ENCODE results near the gene ESPN.
"Not testable (repeated sequence)": the region's sequence is repeated elsewhere in the genome, so short reads cannot be mapped to it uniquely, and the experiment has no call there.

Gene ESPN

GRCh38 chr1:6424619-6425593, at the start of gene ESPN:
Gene ESPN (plus strand): TSS chr1:6424776. CDS start chr1:6424956, 180 bp downstream.
- DNase-seq: peak; percentile 14 to 37 (median 20)

- no peak for DNase-seq
Measured at GRCh38 chr1:6378096-6378746, 46.4 kb upstream of the ESPN start.

DNA sequence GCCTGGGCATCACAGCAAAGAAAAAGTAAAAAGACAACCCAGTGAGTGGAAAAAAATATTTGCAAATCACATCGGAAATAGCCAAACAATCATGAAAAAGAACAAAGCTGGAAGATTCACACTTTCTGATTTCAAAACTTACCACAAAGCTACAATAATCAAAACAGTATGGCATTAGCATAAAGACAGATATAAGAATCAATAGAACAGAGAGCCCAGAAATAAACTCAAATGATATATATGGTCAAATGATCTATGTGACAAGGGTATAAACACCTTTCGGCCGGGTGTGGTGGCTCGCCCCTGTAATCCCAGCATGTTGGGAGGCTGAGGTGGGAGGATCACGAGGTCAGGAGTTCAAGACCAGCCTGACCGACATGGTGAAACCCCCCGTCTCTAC, 44.5 kb upstream of the ESPN start:
- no peak for DNase-seq

GRCh38 chr1:6384135-6384534, 40.4 kb upstream of the ESPN start:
- no peak for DNase-seq

- DNase-seq: peak in 2 of 3 experiments; percentile 49 to 68
Measured at GRCh38 chr1:6384962-6385361, 39.6 kb upstream of the ESPN start.

DNA sequence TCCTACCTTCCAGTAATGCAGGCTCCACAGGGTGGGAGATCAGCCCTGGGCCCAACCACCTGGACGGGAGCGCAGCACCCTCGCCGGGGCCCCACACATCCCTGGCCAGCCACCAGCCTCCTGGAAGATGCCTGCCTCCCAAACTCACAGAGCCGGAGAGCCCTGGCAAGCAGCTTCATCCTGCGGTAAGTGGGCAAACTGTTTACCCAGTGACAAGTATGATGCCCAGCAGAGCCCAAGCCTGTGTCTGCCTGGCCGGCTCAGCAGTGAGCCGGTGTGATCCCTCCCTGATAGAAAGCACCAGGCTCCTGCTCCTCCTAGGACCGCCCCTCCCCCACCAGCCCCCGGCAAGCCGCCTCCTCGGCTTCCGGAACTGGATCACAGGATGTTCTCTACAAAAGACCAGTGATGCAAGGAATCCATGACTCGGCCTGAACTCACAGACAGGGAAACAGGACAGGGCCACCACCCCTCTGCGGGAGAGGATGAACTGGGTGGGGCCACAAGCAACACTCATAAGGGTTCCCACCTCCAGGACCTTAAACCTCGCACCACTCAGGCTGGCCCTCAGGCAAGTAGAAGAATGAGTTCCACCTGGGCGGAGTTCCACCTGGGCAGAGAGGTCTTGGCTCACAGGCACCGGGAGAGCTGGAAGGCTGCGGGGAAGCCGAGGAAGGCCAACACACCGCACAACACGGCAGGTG, 38.9 kb upstream of the ESPN start:
- peak; percentile 26 to 91 (median 83) for DNase-seq

- no peak for DNase-seq
Measured at GRCh38 chr1:6386371-6386949, 38.1 kb upstream of the ESPN start.

GRCh38 chr1:6389971-6390370, 34.6 kb upstream of the ESPN start:
- DNase-seq: peak in 1 of 3 experiments; percentile 80

- peak; percentile 41 to 61 (median 52) for DNase-seq
Measured at GRCh38 chr1:6391951-6392808, 32.4 kb upstream of the ESPN start.

DNA sequence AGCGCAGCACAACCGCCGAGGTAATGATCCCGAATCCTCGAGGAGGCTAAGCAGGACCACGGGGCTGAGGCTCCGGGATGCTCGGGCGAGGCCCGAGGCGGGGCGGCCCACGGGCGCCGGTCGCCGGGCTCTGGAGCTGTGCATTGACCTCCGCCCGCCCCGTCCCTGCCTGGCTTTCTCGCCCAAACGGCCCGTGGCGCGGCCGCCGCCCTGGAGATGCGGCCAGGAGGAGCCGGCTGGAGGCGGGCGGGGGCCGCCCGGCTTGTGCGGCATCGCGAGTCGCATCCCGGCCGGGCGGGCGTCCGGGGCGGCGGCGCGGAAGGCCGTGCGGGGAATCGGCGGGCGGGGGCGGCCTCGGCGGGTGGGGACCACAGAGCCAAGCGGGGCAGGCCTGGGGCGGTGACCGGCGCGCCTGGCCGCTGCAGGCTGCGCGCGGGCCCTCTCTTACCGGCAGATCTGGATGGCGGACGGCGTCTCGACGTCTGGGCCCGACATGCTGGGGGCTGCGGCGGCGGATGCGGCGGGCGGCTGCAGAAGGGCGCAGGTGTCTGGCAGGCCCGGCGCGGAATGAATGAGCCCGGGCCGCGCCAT, 31.7 kb upstream of the ESPN start:
- no peak for DNase-seq

GRCh38 chr1:6393400-6394187, 31.0 kb upstream of the ESPN start, which contains the start of gene ACOT7:
Gene ACOT7 (minus strand): TSS chr1:6393767. CDS start chr1:6393399, 368 bp downstream.
- peak; percentile 87 to 98 (median 95) for DNase-seq

- DNase-seq: not testable (repeated sequence)
Measured at GRCh38 chr1:6395130-6395529, 29.4 kb upstream of the ESPN start.

DNA sequence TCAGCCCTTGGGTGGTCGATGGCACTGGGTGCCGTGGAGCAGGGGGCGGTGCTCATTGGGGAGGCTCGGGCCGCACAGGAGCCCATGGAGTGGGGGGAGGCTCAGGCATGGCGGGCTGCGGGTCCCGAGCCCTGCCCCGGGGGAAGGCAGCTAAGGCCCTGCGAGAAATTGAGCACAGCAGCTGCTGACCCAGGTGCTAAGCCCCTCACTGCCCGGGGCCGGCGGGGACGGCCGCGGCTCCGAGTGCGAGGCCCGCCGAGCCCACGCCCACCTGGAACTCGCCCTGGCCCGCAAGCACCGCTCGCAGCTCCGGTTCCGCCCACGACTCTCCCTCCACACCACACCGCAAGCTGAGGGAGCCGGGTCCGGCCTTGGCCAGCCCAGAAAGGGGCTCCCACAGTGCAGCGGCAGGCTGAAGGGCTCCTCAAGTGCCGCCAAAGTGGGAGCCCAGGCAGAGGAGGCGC, 28.8 kb upstream of the ESPN start:
- not testable (repeated sequence) for DNase-seq

DNA sequence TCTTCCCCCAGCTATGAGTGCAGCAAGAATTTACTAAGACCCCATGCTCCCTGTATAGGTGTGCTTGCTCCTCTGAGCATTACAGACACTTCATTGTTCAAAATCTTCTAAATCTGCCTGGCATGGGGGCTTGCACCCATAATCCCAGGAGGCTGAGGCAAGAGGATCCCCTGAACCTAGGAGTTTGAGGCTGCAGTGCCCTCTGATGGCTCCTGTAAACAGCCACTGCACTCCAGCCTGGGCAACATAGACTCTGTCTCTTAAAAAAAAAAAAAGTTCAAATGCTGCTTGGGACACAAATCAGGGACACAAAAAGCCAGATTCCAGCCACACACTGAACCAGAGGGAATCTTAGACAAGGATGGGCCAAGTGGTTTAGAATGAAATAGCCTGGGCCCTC, 27.6 kb upstream of the ESPN start:
- peak in 1 of 3 experiments; percentile 3 for DNase-seq

- no peak for DNase-seq
Measured at GRCh38 chr1:6397844-6398441, 26.6 kb upstream of the ESPN start.

GRCh38 chr1:6399294-6399693, 25.3 kb upstream of the ESPN start:
- no peak for DNase-seq

- DNase-seq: no peak
Measured at GRCh38 chr1:6401673-6402072, 22.9 kb upstream of the ESPN start.

- DNase-seq: no peak
Measured at GRCh38 chr1:6408023-6408422, 16.6 kb upstream of the ESPN start.

GRCh38 chr1:6409053-6409452, 15.5 kb upstream of the ESPN start:
- DNase-seq: peak in 1 of 3 experiments; percentile 5

- no peak for DNase-seq
Measured at GRCh38 chr1:6409733-6410132, 14.8 kb upstream of the ESPN start.
